GM12874 (cell line): Measurements from ENCODE around the gene FGGY.

Source experiments
- CTCF ChIP-seq: IDR thresholded peaks from 2 replicates; pipeline ENCODE4 v1.5.1; 2011; ENCODE audit warnings: low read depth, mild to moderate bottlenecking, control low read depth, low read length, moderate library complexity; ENCODE audit not compliant: insufficient read depth

The FGGY gene

GRCh38 chr1:59345221-59345620 is 48.3 kb downstream of the FGGY start:
- no peak for TF ChIP-seq CTCF

- TF ChIP-seq CTCF = no peak
Measured at GRCh38 chr1:59346429-59346828, 49.5 kb downstream of the FGGY start.

- no peak for TF ChIP-seq CTCF
Measured at GRCh38 chr1:59349101-59349500, 52.2 kb downstream of the FGGY start.

- no peak for TF ChIP-seq CTCF
Measured at GRCh38 chr1:59350521-59350920, 53.6 kb downstream of the FGGY start.

- TF ChIP-seq CTCF = no peak
Measured at GRCh38 chr1:59352065-59352464, 55.2 kb downstream of the FGGY start.

GRCh38 chr1:59353453-59353852 is 56.6 kb downstream of the FGGY start:
- TF ChIP-seq CTCF = no peak

- no peak for TF ChIP-seq CTCF
Measured at GRCh38 chr1:59354709-59355337, 57.9 kb downstream of the FGGY start.
